Bronchial epithelial cell (primary cell): ENCODE results near the gene ABHD12. TPM values are rescaled to one million over a fixed set of nuclear protein-coding genes. Genes with fewer than 3 reads are reported as not detected.

Source experiments
- DNase-seq: peaks from one replicate; pipeline ENCODE4 v3.0.0-alpha.2; 2010; ENCODE audit warnings: low read depth
- FAIRE-seq: peaks from 2 replicates; lab custom pipeline; 2011; peaks lifted over from hg19 to GRCh38; lab: Jason Lieb, UNC
- H3K27me3 ChIP-seq: 2 replicates; pipeline ENCODE4 v1.5.1; 2011; ENCODE audit warnings: low read length; ENCODE audit not compliant: control insufficient read depth, insufficient read depth
- H3K36me3 ChIP-seq: 2 replicates; pipeline ENCODE4 v1.5.1; 2011; ENCODE audit warnings: low read length; ENCODE audit not compliant: control insufficient read depth, insufficient read depth
- H3K4me3 ChIP-seq: 2 replicates; pipeline ENCODE4 v1.5.1; 2011; ENCODE audit warnings: mild to moderate bottlenecking, low read depth, low read length, control low read depth
- total RNA-seq: library from RNA; depleted of rRNA; stranded (reverse); fragments of >200 nt; gene quantifications from 2 replicates; pipeline ENCODE4 v1.2.1, GENCODE V29; 2014
- TF ChIP-seq, protein P1 (sequence below): IDR thresholded peaks from 2 replicates; pipeline ENCODE4 v1.5.1; 2011; ENCODE audit warnings: mild to moderate bottlenecking, moderate library complexity, low read length, control low read depth, inconsistent platforms; ENCODE audit not compliant: insufficient read depth, severe bottlenecking

ABHD12 gene
- total RNA-seq, 1 donor from 2014 or later: 21.6 TPM

DNA sequence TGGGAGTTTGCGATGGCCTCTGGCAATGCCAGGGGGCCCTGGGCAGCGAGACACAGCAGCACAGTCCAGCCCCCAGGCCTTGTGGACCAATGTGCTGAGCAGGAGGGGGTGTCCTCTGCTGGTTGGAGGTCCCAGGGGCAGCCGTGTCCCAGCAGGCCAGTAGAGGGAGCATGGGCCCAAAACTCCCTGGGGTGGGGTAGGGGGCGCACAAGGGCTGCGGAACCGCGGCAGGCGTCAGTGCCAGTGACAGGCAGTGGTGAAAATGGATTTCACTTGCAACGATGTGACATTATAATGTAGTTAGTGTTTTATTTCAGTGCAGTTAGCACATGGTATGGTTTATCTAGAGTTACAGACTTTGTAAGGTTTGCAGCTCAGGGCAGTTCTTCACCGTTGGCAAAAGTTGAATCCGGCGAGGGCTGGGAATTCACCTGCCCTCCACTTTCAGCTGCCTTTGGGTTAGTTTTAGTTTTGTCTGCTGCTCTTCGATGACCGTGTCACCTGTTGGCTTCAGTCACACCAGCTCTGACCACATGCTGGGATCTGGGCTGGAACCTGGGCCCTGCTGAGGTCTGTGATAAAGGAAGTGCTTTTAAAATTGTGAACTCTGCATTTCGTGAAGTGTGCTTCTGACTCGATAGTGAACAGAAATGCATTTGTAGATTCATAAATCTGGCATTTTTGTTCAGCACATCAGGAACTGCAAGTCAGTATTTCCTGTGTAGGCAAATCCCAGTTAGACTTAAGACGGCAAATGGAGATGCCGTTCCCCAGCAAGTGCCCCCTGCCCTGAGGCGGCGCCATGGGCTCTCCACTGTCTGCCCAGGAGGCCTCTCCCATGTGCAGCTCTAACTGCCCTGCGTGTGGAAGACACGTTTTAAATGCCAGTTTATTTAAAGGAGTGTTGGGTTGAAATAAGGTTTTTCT is 95.9 kb downstream of the ABHD12 start:
- TF ChIP-seq, protein P1, sequence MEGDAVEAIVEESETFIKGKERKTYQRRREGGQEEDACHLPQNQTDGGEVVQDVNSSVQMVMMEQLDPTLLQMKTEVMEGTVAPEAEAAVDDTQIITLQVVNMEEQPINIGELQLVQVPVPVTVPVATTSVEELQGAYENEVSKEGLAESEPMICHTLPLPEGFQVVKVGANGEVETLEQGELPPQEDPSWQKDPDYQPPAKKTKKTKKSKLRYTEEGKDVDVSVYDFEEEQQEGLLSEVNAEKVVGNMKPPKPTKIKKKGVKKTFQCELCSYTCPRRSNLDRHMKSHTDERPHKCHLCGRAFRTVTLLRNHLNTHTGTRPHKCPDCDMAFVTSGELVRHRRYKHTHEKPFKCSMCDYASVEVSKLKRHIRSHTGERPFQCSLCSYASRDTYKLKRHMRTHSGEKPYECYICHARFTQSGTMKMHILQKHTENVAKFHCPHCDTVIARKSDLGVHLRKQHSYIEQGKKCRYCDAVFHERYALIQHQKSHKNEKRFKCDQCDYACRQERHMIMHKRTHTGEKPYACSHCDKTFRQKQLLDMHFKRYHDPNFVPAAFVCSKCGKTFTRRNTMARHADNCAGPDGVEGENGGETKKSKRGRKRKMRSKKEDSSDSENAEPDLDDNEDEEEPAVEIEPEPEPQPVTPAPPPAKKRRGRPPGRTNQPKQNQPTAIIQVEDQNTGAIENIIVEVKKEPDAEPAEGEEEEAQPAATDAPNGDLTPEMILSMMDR: peak; percentile 70
- Histone ChIP-seq H3K4me3 (no peak overlapping the region), H3K36me3 (peaks cover 52% of the 10 kb centered on the region), H3K27me3 (no peaks in the 10 kb centered on the region)
- FAIRE-seq: no peak
- DNase-seq: no peak

DNA sequence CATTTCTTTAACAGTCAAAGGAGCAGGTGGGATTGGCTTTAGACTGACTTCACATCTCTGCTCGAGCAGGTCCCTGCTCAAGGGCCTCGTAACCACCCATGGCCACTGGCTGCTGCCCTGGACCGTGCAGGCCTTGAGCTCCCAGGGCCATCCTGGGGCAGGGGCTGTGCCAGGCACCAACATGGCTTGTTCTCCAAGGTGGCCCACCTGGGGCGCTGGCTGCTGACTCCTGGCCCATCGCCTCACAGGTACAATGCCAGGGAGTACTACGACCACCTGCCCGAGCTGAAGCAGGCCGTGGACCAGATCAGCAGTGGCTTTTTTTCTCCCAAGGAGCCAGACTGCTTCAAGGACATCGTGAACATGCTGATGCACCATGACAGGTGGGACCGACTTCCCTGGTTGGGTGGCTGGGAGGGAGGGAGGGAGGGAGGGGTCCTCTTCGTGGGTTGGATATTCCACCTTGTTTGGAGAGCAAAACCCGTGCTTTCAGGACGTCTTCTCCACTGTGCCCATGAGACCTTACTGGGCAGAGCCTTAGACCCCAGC is 96.7 kb downstream of the ABHD12 start:
- FAIRE-seq (no peak), DNase-seq (no peak)
- H3K4me3 ChIP-seq: no peak overlapping the region
- TF ChIP-seq, protein P1: no peak
- H3K27me3 ChIP-seq: no peaks in the 10 kb centered on the region
- peaks cover 53% of the 10 kb centered on the region for H3K36me3 ChIP-seq

DNA sequence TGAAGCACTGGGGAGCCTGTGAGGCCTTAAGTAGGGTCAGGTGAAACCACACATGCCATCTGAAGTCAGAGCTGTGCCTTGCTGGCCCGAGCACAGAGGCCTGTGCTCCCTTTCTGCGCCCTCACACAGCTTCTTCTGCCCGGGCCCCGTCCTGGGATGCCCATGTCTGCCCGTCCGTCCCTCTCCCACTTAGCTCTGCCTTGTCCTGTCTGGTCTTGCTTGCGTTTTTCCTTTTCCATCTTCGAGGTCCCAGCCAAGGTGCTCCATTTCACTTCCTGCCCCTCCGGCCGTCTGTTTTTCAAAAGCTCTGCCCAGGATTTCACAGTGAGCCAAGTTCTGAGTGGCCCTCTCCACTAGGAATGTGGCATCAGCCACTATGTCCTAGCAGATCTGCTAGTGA is 97.1 kb downstream of the ABHD12 start:
- Histone ChIP-seq H3K36me3 (peaks cover 58% of the 10 kb centered on the region), H3K27me3 (no peaks in the 10 kb centered on the region), H3K4me3 (no peak overlapping the region)
- no peak for FAIRE-seq
- TF ChIP-seq, protein P1: no peak
- peak; percentile 41 for DNase-seq

DNA sequence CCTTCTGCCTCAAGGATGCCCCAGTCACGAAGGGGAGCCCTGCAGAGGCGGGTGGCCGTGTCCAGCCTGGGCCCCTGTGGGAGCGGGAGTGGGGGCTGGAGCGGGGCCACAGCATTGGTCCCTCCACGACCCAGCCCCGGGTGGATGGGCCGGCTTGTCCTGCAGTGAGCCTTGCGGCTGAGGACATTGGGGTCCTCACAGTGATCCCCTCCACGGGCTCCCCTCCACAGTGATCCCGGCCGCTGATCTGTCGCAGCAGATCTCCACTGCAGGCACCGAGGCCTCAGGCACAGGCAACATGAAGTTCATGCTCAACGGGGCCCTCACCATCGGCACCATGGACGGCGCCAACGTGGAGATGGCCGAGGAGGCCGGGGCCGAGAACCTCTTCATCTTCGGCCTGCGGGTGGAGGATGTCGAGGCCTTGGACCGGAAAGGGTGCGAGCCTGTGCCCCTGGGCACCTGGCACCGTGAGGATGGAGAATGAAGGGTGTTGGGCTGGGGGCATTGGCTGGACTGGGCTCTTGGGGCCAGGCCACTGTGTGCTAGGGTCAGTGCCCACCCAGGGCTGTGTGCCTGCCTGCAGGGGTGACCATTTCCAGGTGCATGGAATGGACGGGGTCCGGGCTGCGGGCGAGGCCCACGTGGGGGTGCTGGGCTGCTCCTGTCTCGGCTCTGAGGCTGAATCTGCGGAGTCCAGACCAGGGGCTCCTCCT is 98.3 kb downstream of the ABHD12 start:
- TF ChIP-seq, protein P1: no peak
- FAIRE-seq (no peak), DNase-seq (no peak)
- Histone ChIP-seq H3K27me3 (no peaks in the 10 kb centered on the region), H3K36me3 (peaks cover 66% of the 10 kb centered on the region), H3K4me3 (no peak overlapping the region)

DNA sequence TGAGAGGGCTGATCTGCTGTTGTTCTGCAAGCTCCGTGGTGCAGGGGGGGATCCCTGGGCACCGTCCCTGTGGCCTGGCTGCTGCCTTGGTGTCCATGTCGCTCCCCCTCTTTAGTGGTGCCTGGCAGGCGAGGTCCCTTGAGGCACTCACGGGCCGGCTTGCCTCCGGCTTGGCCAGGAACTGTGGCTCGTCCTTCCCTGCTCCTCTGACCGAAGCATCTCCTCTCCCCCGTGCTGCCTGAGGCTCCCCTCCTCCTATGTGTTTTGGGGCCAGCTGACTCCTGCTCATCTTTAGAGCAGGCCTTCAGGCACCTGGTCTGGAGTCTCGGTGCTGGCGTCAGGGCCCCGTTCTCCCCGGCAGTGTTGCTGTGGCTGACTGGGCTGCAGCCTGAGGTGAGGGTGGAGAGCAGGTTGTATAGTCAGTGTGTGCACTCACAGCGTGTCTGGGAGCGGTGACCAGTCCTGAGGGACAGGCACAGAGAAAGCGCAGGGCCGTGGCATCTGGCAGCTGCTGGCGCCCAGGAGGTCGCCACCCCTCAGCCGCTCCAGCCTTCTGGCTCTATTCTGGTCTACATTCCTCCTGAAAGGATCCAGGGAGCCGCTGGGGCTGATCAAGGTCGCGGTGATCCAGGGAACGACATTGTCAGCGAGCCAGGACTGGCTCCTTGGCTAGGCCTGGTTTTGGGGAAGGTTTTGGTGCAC is 99.1 kb downstream of the ABHD12 start:
- no peak for FAIRE-seq
- TF ChIP-seq, protein P1: no peak
- Histone ChIP-seq H3K36me3 (peaks cover 64% of the 10 kb centered on the region), H3K4me3 (no peak overlapping the region), H3K27me3 (no peaks in the 10 kb centered on the region)
- DNase-seq: no peak
